GM21526 (cell line): ENCODE results near the gene SHOC1.
"Not testable (repeated sequence)": the region's sequence is repeated elsewhere in the genome, so short reads cannot be mapped to it uniquely, and the experiment has no call there.

Experiments used
- ATAC-seq: cut with Tn5 transposase; IDR thresholded peaks from one replicate; pipeline ENCODE4 v1.9.1; 2021; ENCODE audit warnings: moderate library complexity; ENCODE audit not compliant: unreplicated experiment, low FRiP score

Gene SHOC1

DNA sequence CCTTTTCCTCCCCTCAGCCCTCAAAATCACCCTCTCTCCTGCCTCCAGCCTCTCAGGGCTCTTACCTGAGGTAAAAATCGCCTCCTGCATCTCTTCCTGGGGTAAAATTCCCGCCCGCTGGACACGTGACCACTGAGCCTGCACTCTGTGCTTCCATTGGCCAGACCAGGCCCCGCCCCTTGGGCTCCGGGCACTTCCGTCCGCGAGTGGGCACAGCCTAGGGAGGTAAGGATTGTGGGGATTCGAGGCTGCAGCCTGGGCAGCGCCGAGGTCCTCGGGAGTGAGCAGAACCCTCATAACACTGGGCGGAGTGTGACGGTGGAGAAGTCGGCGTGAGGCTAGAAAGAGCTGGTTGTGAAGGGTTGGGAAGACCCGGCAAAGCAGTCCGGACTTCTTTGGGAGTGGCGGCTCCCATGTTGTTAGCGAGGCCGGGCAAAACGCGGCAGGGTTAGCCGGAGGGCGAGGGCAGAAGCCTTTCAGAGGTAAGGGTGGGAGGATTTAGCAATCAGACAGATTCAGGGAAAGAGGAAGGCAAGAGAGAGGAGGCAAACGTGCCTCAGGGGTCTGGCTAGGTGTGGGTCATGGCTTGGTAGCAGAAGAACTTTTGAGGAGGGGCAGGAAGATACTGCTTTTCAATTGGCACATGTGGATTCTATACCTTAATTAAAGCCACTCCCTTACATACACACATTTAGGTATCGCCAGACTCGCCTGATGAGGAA lies at the start of gene SHOC1:
SHOC1 (minus strand) TSS at position 103 of the 722 bp plus-strand sequence. CDS start 3,519 bp downstream, outside the sequence.
- ATAC-seq: no peak

GRCh38 chr9:111843971-111844370 lies 49.2 kb upstream of the SHOC1 start:
- no peak for ATAC-seq

- no peak for ATAC-seq
Measured at GRCh38 chr9:111842313-111842712, 47.6 kb upstream of the SHOC1 start.

- no peak for ATAC-seq
Measured at GRCh38 chr9:111840442-111840841, 45.7 kb upstream of the SHOC1 start.

DNA sequence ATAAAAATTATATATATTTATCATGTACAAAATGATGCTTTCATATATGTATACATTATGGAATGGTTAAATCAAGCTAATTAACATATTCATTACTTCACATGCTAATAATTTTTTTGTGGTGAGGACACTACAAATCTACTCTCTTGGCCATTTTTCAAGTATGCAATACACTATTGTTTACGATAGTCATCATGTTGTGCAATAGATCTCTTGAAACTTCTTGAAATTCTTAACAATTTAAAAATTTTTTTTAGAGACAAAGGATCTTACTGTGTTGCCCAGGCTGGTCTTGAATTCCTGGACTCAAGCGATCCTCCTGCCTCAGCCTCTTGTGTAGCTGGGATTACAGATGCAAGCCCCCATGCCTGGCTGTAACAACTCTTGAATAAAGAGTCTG lies 45.2 kb upstream of the SHOC1 start:
- no peak for ATAC-seq

DNA sequence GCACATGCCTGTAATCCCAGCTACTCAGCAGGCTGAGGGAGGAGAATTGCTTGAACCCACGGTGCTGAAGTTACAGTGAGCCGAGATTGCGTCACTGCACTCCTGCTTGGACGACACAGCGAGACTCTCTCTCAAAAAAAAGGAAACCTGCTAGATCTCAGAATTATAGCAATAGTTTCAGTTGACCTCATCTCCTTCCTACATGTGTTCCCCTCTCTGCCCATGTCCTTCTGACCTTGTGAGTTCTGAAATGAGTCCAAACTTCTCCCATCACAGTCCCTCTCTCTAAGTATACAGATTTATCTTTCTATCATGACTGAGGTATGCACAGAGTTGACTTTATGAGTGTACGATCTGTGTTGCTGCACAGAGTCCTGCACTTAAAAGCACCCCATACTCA lies 44.6 kb upstream of the SHOC1 start:
- peak; percentile 70 for ATAC-seq

DNA sequence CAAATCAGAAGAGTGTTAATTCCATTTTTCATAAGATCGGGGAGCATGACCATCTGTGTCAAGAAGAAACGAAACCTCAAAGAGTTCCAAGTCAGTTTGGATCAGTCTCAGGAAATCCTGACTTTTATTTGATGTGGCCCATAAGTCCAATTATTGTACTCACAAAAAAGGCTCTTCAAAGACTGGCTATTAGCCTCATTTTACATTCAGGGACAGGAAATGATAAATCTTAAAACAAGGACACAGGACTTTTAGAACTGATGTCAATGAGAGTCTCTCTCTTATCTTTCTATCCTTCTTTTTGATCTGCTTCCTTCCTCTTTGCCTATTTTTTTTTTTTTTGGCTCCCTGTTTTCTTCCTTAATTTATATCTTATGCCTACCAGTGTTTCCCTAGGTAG lies 43.7 kb upstream of the SHOC1 start:
- no peak for ATAC-seq

DNA sequence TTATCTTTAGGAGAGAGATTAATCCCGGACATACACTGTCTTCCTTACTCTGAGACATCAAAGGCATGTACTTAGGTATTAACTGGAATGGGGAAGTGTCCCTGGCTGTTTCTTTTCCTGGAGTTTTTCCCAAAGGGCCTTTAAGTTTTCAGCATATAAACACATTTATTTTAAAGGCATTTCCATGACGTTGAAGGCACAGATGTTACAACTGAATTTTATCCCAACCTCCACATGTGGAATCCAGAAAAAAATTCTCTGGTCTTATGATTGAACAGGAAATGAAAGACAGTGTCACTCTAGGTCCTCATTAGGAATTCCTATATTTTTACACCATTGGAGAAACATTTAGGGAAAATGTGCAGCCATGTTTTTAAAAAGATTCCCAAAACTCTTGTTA lies 41.6 kb upstream of the SHOC1 start:
- ATAC-seq: no peak

DNA sequence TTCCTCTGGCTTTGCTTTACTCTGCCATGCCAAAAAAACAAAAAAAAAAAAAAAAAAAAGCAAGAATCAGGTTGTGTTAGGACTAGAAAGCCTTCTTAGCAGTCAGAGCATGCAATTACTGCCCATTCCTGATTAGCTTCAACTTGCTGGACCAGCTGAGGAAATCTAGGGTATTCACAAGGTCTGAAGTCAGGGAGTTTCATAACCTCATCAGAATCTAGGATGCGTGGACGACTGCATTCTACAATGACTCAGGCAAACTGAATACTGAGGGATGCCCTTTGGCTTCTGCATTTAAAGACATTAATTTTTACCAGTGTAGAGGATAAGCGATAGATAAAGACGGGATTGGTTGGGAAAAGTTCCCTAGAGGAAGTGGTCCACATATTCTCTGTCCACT lies 39.2 kb upstream of the SHOC1 start:
- ATAC-seq: no peak

DNA sequence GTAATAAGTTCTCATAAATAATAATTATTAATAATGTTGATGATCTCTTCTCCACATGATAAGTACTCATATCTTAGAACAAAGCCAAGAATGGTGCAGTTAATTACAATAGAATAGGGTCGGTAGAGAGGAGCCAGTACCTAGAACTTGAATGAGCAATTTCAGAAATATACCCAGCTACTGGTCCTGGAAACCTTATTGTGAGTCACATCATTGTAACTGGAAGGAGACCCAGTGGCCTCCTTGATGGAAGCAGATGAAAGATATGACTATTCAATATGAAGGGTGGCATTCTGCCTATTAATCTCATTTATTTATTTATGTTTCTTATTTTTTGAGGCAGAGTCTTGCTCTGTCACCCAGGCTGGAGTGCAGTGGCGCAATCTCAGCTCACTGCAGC lies 37.7 kb upstream of the SHOC1 start:
- ATAC-seq: no peak

GRCh38 chr9:111831371-111832108 lies 36.8 kb upstream of the SHOC1 start:
- no peak for ATAC-seq

- no peak for ATAC-seq
Measured at GRCh38 chr9:111828193-111828592, 33.5 kb upstream of the SHOC1 start.

- no peak for ATAC-seq
Measured at GRCh38 chr9:111825468-111826145, 30.9 kb upstream of the SHOC1 start.

DNA sequence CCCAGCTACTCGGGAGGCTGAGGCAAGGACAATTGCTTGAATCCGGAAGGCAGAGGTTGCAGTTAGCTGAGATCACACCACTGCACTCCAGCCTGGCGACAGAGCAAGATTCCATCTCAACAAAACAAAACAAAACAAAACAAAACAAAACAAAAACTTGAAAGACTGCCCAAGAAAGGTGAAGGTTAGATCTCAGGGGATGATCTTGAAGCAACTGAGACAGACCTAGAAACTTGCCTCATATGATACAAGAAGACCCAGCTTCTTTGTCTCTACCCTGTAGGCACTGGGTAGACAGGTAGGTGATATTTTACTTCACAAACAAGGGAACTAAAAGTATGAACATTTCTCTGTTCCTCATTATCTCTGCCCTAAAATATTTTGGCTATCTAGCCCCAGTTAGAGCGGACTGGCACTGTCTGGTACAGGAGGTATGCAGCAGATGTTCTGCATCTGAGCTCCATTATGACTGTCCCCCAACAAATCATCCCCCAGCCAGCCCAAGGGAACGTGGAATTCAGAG lies 26.3 kb upstream of the SHOC1 start:
- no peak for ATAC-seq

- ATAC-seq: no peak
Measured at GRCh38 chr9:111819360-111819759, 24.6 kb upstream of the SHOC1 start.

- no peak for ATAC-seq
Measured at GRCh38 chr9:111815285-111816070, 20.7 kb upstream of the SHOC1 start.

DNA sequence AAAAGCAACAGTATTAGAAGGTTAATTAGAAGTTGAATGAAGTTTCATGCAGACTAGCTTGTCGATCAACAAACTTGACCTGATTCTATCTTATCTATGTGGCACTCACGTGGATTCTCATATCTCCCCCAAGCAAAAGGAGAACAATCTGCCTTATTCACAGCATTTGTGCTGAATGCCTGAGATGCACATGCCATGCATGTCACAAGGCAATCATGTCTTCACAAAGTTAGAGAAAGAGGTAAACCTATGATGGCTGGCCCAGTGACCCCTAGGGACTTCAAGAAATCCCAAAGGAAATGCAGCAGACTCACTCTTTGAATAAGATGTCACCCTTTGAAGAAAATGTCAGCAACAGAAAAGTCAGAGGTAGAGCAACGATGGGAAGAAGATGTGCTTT lies 17.6 kb upstream of the SHOC1 start:
- ATAC-seq: no peak

DNA sequence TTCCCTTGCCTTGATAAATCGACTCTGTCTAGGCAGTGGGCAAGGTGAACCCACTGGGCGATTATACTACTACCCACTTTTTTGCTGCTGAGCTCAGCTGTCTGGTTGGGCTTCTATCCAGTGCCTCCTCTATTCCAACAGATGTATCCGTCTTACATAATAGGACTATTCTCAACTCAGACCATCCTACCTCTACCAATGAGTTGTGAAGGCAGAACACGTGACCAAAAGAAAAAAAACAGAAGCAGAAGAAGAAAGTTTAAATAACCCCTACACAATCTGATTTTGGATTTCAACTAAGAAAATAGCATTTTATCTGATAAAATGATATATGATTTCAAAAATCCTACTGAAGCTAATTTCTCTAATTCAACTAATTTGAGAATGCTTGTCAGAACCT lies 16.2 kb upstream of the SHOC1 start:
- ATAC-seq: no peak

- not testable (repeated sequence) for ATAC-seq
Measured at GRCh38 chr9:111810415-111810814, 15.7 kb upstream of the SHOC1 start.

GRCh38 chr9:111807197-111807596 lies 12.5 kb upstream of the SHOC1 start:
- no peak for ATAC-seq

DNA sequence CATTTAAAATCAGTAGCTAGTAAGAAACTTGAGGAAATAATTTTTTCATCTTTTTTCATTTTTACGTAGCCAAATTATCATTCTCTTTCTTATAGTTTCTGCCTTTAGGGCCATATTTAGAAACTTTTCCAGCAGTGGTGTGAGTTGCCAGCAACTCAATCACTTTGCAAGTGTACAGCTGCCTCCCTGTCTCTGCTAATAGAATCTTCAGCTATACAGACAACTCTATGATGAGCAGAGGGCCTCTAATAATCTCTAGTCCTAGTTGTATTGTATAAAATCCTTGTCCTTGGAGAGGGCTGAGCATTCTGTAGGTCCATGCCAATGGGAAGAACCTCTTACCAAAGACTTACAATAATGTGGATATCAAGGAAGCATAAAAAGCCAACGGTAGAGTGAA lies 11.5 kb upstream of the SHOC1 start:
- no peak for ATAC-seq
